Measurements from ENCODE around the gene TRIO. TPM values are rescaled to one million over a fixed set of nuclear protein-coding genes. Genes with fewer than 3 reads are reported as not detected.

TRIO gene
- total and polyA plus RNA-seq, 10 of the 15 experiments (the other 5 are each of a cell fraction or from before 2014, with no cell fraction given), result 5.1 to 96.4 (median 44.6) TPM

- TF ChIP-seq GABPA (IDR thresholded peaks at IDR 0.05; ENCODE audit: low read depth) (no peak), MEF2A (IDR thresholded peaks at IDR 0.05; ENCODE audit: insufficient read depth, low read depth, low read length) (no peak), BHLHE40 (IDR thresholded peaks at IDR 0.05; ENCODE audit: borderline replicate concordance in 1 of 2, low read depth in 2 of 2, low read length in 1 of 2) (peak; percentile 71 to 81; a peak in 3 of 4 replicates), EGR1 (IDR thresholded peaks at IDR 0.05; ENCODE audit: borderline replicate concordance in 1 of 2, low read depth in 2 of 2, low read length in 2 of 2) (no peak), CHD1 (IDR thresholded peaks at IDR 0.05; ENCODE audit: low read depth, low read length) (no peak), PRDM15 (CRISPR knock-in tag; IDR thresholded peaks at IDR 0.05) (no peak), NFIC (IDR thresholded peaks at IDR 0.05; ENCODE audit: low read depth, low read length) (peak; percentile 11; the same call in 1 of the 2 replicates), HSF1 (IDR thresholded peaks at IDR 0.05; ENCODE audit: low read depth, low read length) (no peak), SMC3 (IDR thresholded peaks at IDR 0.05; ENCODE audit: borderline replicate concordance, low read length) (no peak), EED (IDR thresholded peaks at IDR 0.05; ENCODE audit: low read depth) (no peak), BMI1 (IDR thresholded peaks at IDR 0.05; ENCODE audit: borderline replicate concordance) (no peak), ZNF24 (IDR thresholded peaks at IDR 0.05) (no peak), CREM (IDR thresholded peaks at IDR 0.05; ENCODE audit: low read depth) (no peak), RUNX3 (IDR thresholded peaks at IDR 0.05; ENCODE audit: low read length) (peak; percentile 42), RAD51 (IDR thresholded peaks at IDR 0.05) (peak; percentile 94), USF1 (IDR thresholded peaks at IDR 0.05; ENCODE audit: borderline replicate concordance, extremely low read length, insufficient read depth, low read depth, low read length) (peak; percentile 43), USF2 (IDR thresholded peaks at IDR 0.05; ENCODE audit: borderline replicate concordance, low read depth, low read length) (peak; percentile 37; the same call in 1 of the 2 replicates), BCLAF1 (IDR thresholded peaks at IDR 0.05) (0 out of 2 replicates have a peak, but pooled peaks have one; percentile 7)
Measured at GRCh38 chr5:14209222-14209822, 66.2 kb downstream of the TRIO start (continued).
